ENCODE results near the gene CEMIP. TPM values are rescaled to one million over a fixed set of nuclear protein-coding genes. Genes with fewer than 3 reads are reported as not detected.

Gene CEMIP
- total RNA-seq, 1 experiment from 2014 or later = 3.1 TPM

DNA sequence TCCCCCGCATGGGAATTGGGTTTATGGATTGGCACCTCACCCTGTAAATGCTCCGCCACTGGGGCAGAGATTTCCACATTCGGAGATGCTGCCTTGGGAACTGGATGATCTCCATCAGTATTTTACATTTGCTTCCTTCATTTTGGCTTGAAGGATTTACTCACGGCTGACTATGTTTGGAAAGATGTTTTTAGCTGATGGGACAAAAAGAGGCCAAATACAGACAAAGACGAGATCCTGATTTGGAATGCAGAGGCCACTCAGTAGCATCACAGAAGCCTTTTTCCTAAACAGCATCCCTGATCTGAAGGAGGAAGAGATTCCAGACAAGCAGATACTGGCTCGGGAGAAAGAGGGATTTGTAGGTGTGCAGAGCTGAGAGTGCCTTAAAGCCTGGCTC, 133.5 kb downstream of the CEMIP start:
- DNase-seq (no peak), ATAC-seq (no peak)
- no peaks in the 10 kb centered on the region for H3K79me2 ChIP-seq (ENCODE audit: low read length)
- no peaks in the 10 kb centered on the region for H3K9me3 ChIP-seq (ENCODE audit: low read length)
- no peaks in the 10 kb centered on the region for H3K9me2 ChIP-seq (replicated peaks; ENCODE audit: low read length)
- H4K20me1 ChIP-seq (ENCODE audit: low read length) = no peaks in the 10 kb centered on the region
- intact Hi-C loops (cut with micrococcal nuclease) = loop anchor here (10.0 kb wide), 1 partner anchor 62 kb away; no protein-coding TSS in a partner anchor
- no peak overlapping the region for H3K27ac ChIP-seq (ENCODE audit: low read length)
- no peak overlapping the region for H3K4me2 ChIP-seq (ENCODE audit: low read length)
- no peaks in the 10 kb centered on the region for H3F3A ChIP-seq (ENCODE audit: low read length, unreplicated experiment)
- no TSS peak for BruUV-seq (replicated peaks)
- H3K4me1 ChIP-seq (ENCODE audit: insufficient read depth, low read length) = peaks cover 18% of the 10 kb centered on the region
- H3K27me3 ChIP-seq (ENCODE audit: low read length) = no peaks in the 10 kb centered on the region
- no peak for TF ChIP-seq EZH2 (IDR thresholded peaks at IDR 0.05; ENCODE audit: low read length, unreplicated experiment)
- TF ChIP-seq, protein P1, sequence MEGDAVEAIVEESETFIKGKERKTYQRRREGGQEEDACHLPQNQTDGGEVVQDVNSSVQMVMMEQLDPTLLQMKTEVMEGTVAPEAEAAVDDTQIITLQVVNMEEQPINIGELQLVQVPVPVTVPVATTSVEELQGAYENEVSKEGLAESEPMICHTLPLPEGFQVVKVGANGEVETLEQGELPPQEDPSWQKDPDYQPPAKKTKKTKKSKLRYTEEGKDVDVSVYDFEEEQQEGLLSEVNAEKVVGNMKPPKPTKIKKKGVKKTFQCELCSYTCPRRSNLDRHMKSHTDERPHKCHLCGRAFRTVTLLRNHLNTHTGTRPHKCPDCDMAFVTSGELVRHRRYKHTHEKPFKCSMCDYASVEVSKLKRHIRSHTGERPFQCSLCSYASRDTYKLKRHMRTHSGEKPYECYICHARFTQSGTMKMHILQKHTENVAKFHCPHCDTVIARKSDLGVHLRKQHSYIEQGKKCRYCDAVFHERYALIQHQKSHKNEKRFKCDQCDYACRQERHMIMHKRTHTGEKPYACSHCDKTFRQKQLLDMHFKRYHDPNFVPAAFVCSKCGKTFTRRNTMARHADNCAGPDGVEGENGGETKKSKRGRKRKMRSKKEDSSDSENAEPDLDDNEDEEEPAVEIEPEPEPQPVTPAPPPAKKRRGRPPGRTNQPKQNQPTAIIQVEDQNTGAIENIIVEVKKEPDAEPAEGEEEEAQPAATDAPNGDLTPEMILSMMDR (conservative IDR thresholded peaks at IDR 0.05; ENCODE audit: low read depth, low read length) = no peak
- no peak for TF ChIP-seq EZH2phosphoT487 (IDR thresholded peaks at IDR 0.05; ENCODE audit: borderline replicate concordance, low read length)
- no peak overlapping the region for H3K4me3 ChIP-seq (ENCODE audit: low read length)
- no peak overlapping the region for H2AFZ ChIP-seq (ENCODE audit: low read length)
- ChIA-PET CTCF (no interaction called here), POLR2A (ENCODE audit: unreplicated experiment) (no interaction called here)
- H3K36me3 ChIP-seq (ENCODE audit: low read depth, low read length) = no peaks in the 10 kb centered on the region; the same call in 1 of the 2 replicates
- H3K9ac ChIP-seq (ENCODE audit: low read length) = no peak overlapping the region

DNA sequence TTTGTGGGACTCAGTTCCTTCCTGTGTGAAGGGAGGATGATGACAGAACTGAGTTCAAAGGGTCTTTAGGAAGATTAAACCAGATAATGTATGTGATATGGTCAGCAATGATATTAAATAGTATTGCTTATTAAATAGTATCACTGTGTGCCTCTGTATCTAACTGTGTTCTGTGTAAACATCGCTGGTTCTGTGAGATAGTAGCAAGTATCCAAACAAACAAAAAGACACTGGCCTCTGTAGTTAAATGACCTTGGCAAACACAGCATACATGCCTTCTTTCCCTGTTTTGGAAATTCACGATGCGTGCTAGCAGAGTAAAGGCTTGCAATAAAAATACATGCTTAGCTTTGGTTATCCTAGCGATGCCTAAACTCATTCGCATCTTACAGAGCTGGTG, 134.4 kb downstream of the CEMIP start:
- no peaks in the 10 kb centered on the region for H3K79me2 ChIP-seq (ENCODE audit: low read length)
- DNase-seq (no peak), ATAC-seq (no peak)
- no peaks in the 10 kb centered on the region for H4K20me1 ChIP-seq (ENCODE audit: low read length)
- H3K36me3 ChIP-seq (ENCODE audit: low read depth, low read length) = no peaks in the 10 kb centered on the region; the same call in 1 of the 2 replicates
- intact Hi-C loops (cut with micrococcal nuclease) = loop anchor here (10.0 kb wide), 1 partner anchor 61 kb away; no protein-coding TSS in a partner anchor
- no peaks in the 10 kb centered on the region for H3F3A ChIP-seq (ENCODE audit: low read length, unreplicated experiment)
- no peak overlapping the region for H3K9ac ChIP-seq (ENCODE audit: low read length)
- no peak overlapping the region for H3K4me2 ChIP-seq (ENCODE audit: low read length)
- H2AFZ ChIP-seq (ENCODE audit: low read length) = no peak overlapping the region
- no peaks in the 10 kb centered on the region for H3K9me2 ChIP-seq (replicated peaks; ENCODE audit: low read length)
- no TSS peak for BruUV-seq (replicated peaks)
- H3K9me3 ChIP-seq (ENCODE audit: low read length) = no peaks in the 10 kb centered on the region
- TF ChIP-seq EZH2phosphoT487 (IDR thresholded peaks at IDR 0.05; ENCODE audit: borderline replicate concordance, low read length) = no peak
- TF ChIP-seq, protein P1 (conservative IDR thresholded peaks at IDR 0.05; ENCODE audit: low read depth, low read length) = no peak
- no peak for TF ChIP-seq EZH2 (IDR thresholded peaks at IDR 0.05; ENCODE audit: low read length, unreplicated experiment)
- no peaks in the 10 kb centered on the region for H3K27me3 ChIP-seq (ENCODE audit: low read length)
- H3K4me1 ChIP-seq (ENCODE audit: insufficient read depth, low read length) = peaks cover 18% of the 10 kb centered on the region
- POLR2A ChIA-PET (ENCODE audit: unreplicated experiment) = no interaction called here
- no peak overlapping the region for H3K4me3 ChIP-seq (ENCODE audit: low read length)
- H3K27ac ChIP-seq (ENCODE audit: low read length) = no peak overlapping the region
- CTCF ChIA-PET = no interaction called here

DNA sequence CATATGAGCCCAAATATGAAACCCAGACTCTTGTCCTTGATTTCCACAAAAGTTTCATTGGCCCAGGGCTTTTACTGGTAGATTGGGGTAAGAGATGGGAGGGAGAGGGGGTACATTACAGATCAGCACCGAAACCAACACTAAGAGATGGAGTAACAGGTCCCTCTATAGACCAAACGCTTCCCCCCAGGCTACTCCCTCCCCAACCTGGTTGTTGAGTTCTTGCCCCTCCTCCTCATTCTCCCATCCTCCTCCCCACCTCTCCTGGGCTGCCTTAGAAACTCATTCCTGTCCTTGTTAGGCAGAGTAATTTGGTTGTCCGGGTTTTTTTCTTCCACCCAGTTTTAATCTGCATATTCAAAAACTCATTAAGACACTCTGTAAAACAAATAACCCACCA, 136.3 kb downstream of the CEMIP start:
- Histone ChIP-seq H3K36me3 (ENCODE audit: low read depth, low read length) (no peaks in the 10 kb centered on the region), H3K79me2 (ENCODE audit: low read length) (no peaks in the 10 kb centered on the region), H4K20me1 (ENCODE audit: low read length) (no peaks in the 10 kb centered on the region), H3K27ac (ENCODE audit: low read length) (peak overlapping the region; percentile 23; the same call in 1 of the 2 replicates), H2AFZ (ENCODE audit: low read length) (no peak overlapping the region), H3K4me1 (ENCODE audit: insufficient read depth, low read length) (peaks cover 18% of the 10 kb centered on the region), H3K9me3 (ENCODE audit: low read length) (no peaks in the 10 kb centered on the region), H3K4me2 (ENCODE audit: low read length) (peak overlapping the region; percentile 31; the same call in 1 of the 2 replicates), H3K4me3 (ENCODE audit: low read length) (no peak overlapping the region), H3K9ac (ENCODE audit: low read length) (no peak overlapping the region), H3K9me2 (replicated peaks; ENCODE audit: low read length) (no peaks in the 10 kb centered on the region), H3F3A (ENCODE audit: low read length, unreplicated experiment) (no peaks in the 10 kb centered on the region), H3K27me3 (ENCODE audit: low read length) (no peaks in the 10 kb centered on the region)
- TF ChIP-seq, protein P1 (conservative IDR thresholded peaks at IDR 0.05; ENCODE audit: low read depth, low read length) = no peak; the same call in 1 of the 2 replicates
- TF ChIP-seq EZH2phosphoT487 (IDR thresholded peaks at IDR 0.05; ENCODE audit: borderline replicate concordance, low read length) = no peak
- TF ChIP-seq EZH2 (IDR thresholded peaks at IDR 0.05; ENCODE audit: low read length, unreplicated experiment) = no peak
- intact Hi-C loops (cut with micrococcal nuclease) = loop anchor here (10.0 kb wide), 1 partner anchor 59 kb away; no protein-coding TSS in a partner anchor
- no peak for ATAC-seq
- POLR2A ChIA-PET (ENCODE audit: unreplicated experiment) = interaction anchor here (0.7 kb wide), 1 partner anchor 28 kb away, joined by 3 read pairs; no protein-coding TSS in a partner anchor
- no peak for DNase-seq
- CTCF ChIA-PET = no interaction called here
- BruUV-seq (replicated peaks) = no TSS peak

Data from PC-3 (cell line).